IMR-90 (cell line): Measurements from ENCODE around the gene SOX11. TPM values are rescaled to one million over a fixed set of nuclear protein-coding genes. Genes with fewer than 3 reads are reported as not detected.

ENCODE experiments used
- ATAC-seq: fragments of 200-7000 bp; cut with Tn5 transposase; 2 replicates; pipeline ENCODE4 v1.9.1; 2020; ENCODE audit warnings: low read depth, mild to moderate bottlenecking, moderate library complexity
- BruUV-seq: library from RNA; stranded (reverse); fragments of 400-500 nt; replicated peaks from 2 replicates; lab custom pipeline; 2021; lab: Mats Ljungman, UMichigan
- CTCF ChIA-PET: fragments of 300-600 bp; formaldehyde crosslinking; extraction: SDS; loops from one replicate; lab custom pipeline; 2021; ENCODE audit warnings: antibody characterized with exemption; lab: Yijun Ruan, JAX
- POLR2A ChIA-PET: fragments of 300-600 bp; sonication (Branson Sonifier 250); formaldehyde crosslinking; loops from one replicate; lab custom pipeline; 2022; ENCODE audit warnings: antibody characterized with exemption; ENCODE audit not compliant: unreplicated experiment; lab: Charles Lee
- DNase-seq: peaks from one replicate; pipeline ENCODE4 v3.0.0; 2013
- H2AFZ ChIP-seq: replicated peaks from 2 replicates; pipeline ENCODE3; 2013; ENCODE audit warnings: low read length, mild to moderate bottlenecking; ENCODE audit not compliant: poor library complexity
- H2AK5ac ChIP-seq: 2 replicates; pipeline ENCODE4 v1.6.1; 2013; ENCODE audit warnings: low read depth, low read length, inconsistent platforms
- H2AK9ac ChIP-seq: replicated peaks from 2 replicates; pipeline ENCODE3; 2013; ENCODE audit warnings: mild to moderate bottlenecking, low read depth, low read length, moderate library complexity; ENCODE audit not compliant: poor library complexity
- H2BK120ac ChIP-seq: 2 replicates; pipeline ENCODE4 v1.6.1; 2013; ENCODE audit warnings: low read depth, low read length, inconsistent platforms
- H2BK15ac ChIP-seq: 3 replicates; pipeline ENCODE4 v1.6.1; 2013; ENCODE audit warnings: low read depth, low read length, inconsistent platforms
- H2BK20ac ChIP-seq: 2 replicates; pipeline ENCODE4 v1.6.1; 2013; ENCODE audit warnings: low read depth, mild to moderate bottlenecking, inconsistent platforms, low read length, moderate library complexity
- H2BK5ac ChIP-seq: 2 replicates; pipeline ENCODE4 v1.6.1; 2013; ENCODE audit warnings: mild to moderate bottlenecking, low read depth, low read length, inconsistent platforms; ENCODE audit not compliant: poor library complexity, severe bottlenecking
- H3K14ac ChIP-seq: replicated peaks from 2 replicates; pipeline ENCODE4 v1.6.1; 2013; ENCODE audit warnings: low read depth, low read length, inconsistent platforms
- H3K18ac ChIP-seq: 2 replicates; pipeline ENCODE4 v1.6.1; 2013; ENCODE audit warnings: low read depth, low read length, control low read depth
- H3K23ac ChIP-seq: 2 replicates; pipeline ENCODE4 v1.6.1; 2013; ENCODE audit warnings: low read depth, low read length, inconsistent platforms
- H3K27ac ChIP-seq: 2 replicates; pipeline ENCODE4 v1.5.1; 2013; ENCODE audit warnings: mild to moderate bottlenecking, control low read depth, low read length; ENCODE audit not compliant: insufficient read depth
- H3K27me3 ChIP-seq: 2 replicates; pipeline ENCODE4 v1.6.1; 2013; ENCODE audit warnings: low read length; ENCODE audit not compliant: control insufficient read depth, insufficient read depth
- H3K36me3 ChIP-seq: 2 replicates; pipeline ENCODE4 v1.6.1; 2013; ENCODE audit warnings: low read length, mixed read lengths; ENCODE audit not compliant: control insufficient read depth, insufficient read depth
- H3K4ac ChIP-seq: 2 replicates; pipeline ENCODE4 v1.6.1; 2013; ENCODE audit warnings: low read depth, low read length, inconsistent platforms
- H3K4me1 ChIP-seq: 2 replicates; pipeline ENCODE4 v1.6.1; 2013; ENCODE audit warnings: low read length, mixed read lengths; ENCODE audit not compliant: control insufficient read depth, insufficient read depth
- H3K4me2 ChIP-seq: 2 replicates; pipeline ENCODE4 v1.6.1; 2013; ENCODE audit warnings: low read depth, mild to moderate bottlenecking, control low read depth, low read length, moderate library complexity
- H3K4me3 ChIP-seq: 2 replicates; pipeline ENCODE4 v1.5.1; 2013; ENCODE audit warnings: low read depth, mild to moderate bottlenecking, control low read depth, low read length, moderate library complexity; ENCODE audit not compliant: insufficient read depth
- H3K56ac ChIP-seq: 2 replicates; pipeline ENCODE4 v1.6.1; 2013; ENCODE audit warnings: low read length, inconsistent platforms; ENCODE audit not compliant: insufficient read depth; ENCODE audit errors: extremely low read depth
- H3K79me1 ChIP-seq, 2 experiments: 2 replicates each; pipeline ENCODE4 v1.6.1; 2013; ENCODE audit warnings: low read length in 2 of 2, inconsistent platforms in 1 of 2, low read depth in 1 of 2
- H3K9ac ChIP-seq: 2 replicates; pipeline ENCODE4 v1.6.1; 2013; ENCODE audit warnings: low read depth, low read length, control low read depth
- H3K9me1 ChIP-seq: 2 replicates; pipeline ENCODE4 v1.6.1; 2013; ENCODE audit warnings: low read length, inconsistent platforms; ENCODE audit not compliant: insufficient read depth
- H3K9me3 ChIP-seq: 2 replicates; pipeline ENCODE4 v1.6.1; 2013; ENCODE audit warnings: low read length; ENCODE audit not compliant: control insufficient read depth, insufficient read depth
- H4K20me1 ChIP-seq: 2 replicates; pipeline ENCODE4 v1.6.1; 2013; ENCODE audit warnings: low read length, inconsistent platforms; ENCODE audit not compliant: insufficient read depth
- H4K5ac ChIP-seq: 2 replicates; pipeline ENCODE4 v1.6.1; 2013; ENCODE audit warnings: mild to moderate bottlenecking, low read depth, low read length, control low read depth
- H4K8ac ChIP-seq, 2 experiments: 2 replicates each; pipeline ENCODE4 v1.6.1; 2013; ENCODE audit warnings: low read depth in 2 of 2, low read length in 2 of 2, control low read depth in 1 of 2, inconsistent platforms in 1 of 2
- H4K91ac ChIP-seq: 2 replicates; pipeline ENCODE4 v1.6.1; 2013; ENCODE audit warnings: low read depth, low read length, inconsistent platforms; ENCODE audit not compliant: insufficient read depth
- BHLHE40 ChIP-seq: fragments of 150-350 bp; IDR thresholded peaks from 2 replicates; pipeline ENCODE4 v1.6.1; 2016; ENCODE audit warnings: mild to moderate bottlenecking, low read depth, low read length
- FOS ChIP-seq: fragments of 150-350 bp; IDR thresholded peaks from 2 replicates; pipeline ENCODE4 v1.6.1; 2016; ENCODE audit warnings: low read depth, low read length
- MAFK ChIP-seq: IDR thresholded peaks from 2 replicates; pipeline ENCODE4 v1.6.1; 2012; ENCODE audit warnings: low read depth, low read length, improper control_type of control experiment
- MXI1 ChIP-seq: IDR thresholded peaks from 2 replicates; pipeline ENCODE4 v1.6.1; 2012; ENCODE audit warnings: low read depth, mild to moderate bottlenecking, low read length, moderate library complexity, borderline replicate concordance
- NFE2L2 ChIP-seq: fragments of 150-350 bp; IDR thresholded peaks from 2 replicates; pipeline ENCODE4 v1.6.1; 2016; ENCODE audit warnings: low read depth, mild to moderate bottlenecking, low read length
- POLR2A ChIP-seq: IDR thresholded peaks from 2 replicates; pipeline ENCODE4 v1.6.1; 2012; ENCODE audit warnings: mild to moderate bottlenecking, low read depth, low read length
- RAD21 ChIP-seq: IDR thresholded peaks from 2 replicates; pipeline ENCODE4 v1.6.1; 2012; ENCODE audit warnings: low read length, improper control_type of control experiment
- WGBS, 2 experiments: methylation state at CpG; one replicate each; pipeline versions ENCODE4 v1.1.5 to v1.1.7; 2013; ENCODE audit warnings: missing lambda C conversion rate in 2 of 2; ENCODE audit not compliant: insufficient read length in 1 of 2; ENCODE audit errors: extremely low coverage in 2 of 2; 5-methylcytosine and 5-hydroxymethylcytosine counted together
- dilution Hi-C: fragments of 300-500 bp; cut with HindIII; formaldehyde crosslinking; loops from one replicate; pipeline ENCODE4 v1.14.3; 2018; ENCODE audit warnings: low sequenced_read_pairs; ENCODE audit not compliant: unreplicated experiment
- in situ Hi-C: fragments of 300-500 bp; cut with MboI; formaldehyde crosslinking; loops from 3 replicates; pipeline ENCODE4 v1.14.3; 2019; ENCODE audit warnings: low sequenced_read_pairs, inconsistent platforms, mixed read lengths
- intact Hi-C: fragments of 100-400 bp; cut with micrococcal nuclease; formaldehyde crosslinking; loops from 2 replicates; pipeline ENCODE4 v1.10.0; 2022
- polyA plus RNA-seq, 3 experiments: library from polyadenylated mRNA; depleted of rRNA; stranded (reverse); fragments of >200 nt; gene quantifications; 2 replicates each; pipeline ENCODE4 v1.2.3, GENCODE V29; 2012; ENCODE audit warnings: low replicate concordance in 1 of 3
- total RNA-seq: library from RNA; depleted of rRNA; stranded (reverse); fragments of >200 nt; gene quantifications from 2 replicates; pipeline ENCODE4 v1.2.3, GENCODE V29; 2012
- TF ChIP-seq, protein P1 (sequence below): fragments of 150-350 bp; IDR thresholded peaks from 2 replicates; pipeline ENCODE4 v1.6.1; 2017; ENCODE audit warnings: mild to moderate bottlenecking, antibody characterized with exemption, low read length, low read depth
- TF ChIP-seq, protein P2 (sequence below): fragments of 150-350 bp; IDR thresholded peaks from 2 replicates; pipeline ENCODE4 v1.6.1; 2016; ENCODE audit warnings: low read depth, mild to moderate bottlenecking, low read length, moderate library complexity, borderline replicate concordance

Gene SOX11
- total and polyA plus RNA-seq, 2 of the 4 experiments (the other 2 are of a cell fraction), result 1.9 to 2.2 TPM

- DNase-seq (no peak), ATAC-seq (no peak)
- TF ChIP-seq BHLHE40 (no peak), POLR2A (no peak), MAFK (no peak), MXI1 (no peak), RAD21 (no peak), NFE2L2 (no peak), FOS (no peak)
- TF ChIP-seq, protein P1, sequence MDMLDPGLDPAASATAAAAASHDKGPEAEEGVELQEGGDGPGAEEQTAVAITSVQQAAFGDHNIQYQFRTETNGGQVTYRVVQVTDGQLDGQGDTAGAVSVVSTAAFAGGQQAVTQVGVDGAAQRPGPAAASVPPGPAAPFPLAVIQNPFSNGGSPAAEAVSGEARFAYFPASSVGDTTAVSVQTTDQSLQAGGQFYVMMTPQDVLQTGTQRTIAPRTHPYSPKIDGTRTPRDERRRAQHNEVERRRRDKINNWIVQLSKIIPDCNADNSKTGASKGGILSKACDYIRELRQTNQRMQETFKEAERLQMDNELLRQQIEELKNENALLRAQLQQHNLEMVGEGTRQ, result no peak
- TF ChIP-seq, protein P2, sequence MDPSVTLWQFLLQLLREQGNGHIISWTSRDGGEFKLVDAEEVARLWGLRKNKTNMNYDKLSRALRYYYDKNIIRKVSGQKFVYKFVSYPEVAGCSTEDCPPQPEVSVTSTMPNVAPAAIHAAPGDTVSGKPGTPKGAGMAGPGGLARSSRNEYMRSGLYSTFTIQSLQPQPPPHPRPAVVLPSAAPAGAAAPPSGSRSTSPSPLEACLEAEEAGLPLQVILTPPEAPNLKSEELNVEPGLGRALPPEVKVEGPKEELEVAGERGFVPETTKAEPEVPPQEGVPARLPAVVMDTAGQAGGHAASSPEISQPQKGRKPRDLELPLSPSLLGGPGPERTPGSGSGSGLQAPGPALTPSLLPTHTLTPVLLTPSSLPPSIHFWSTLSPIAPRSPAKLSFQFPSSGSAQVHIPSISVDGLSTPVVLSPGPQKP, result no peak
- Histone ChIP-seq H3K9me3 (no peaks in the 10 kb centered on the region), H3K4me1 (peaks cover 3% of the 10 kb centered on the region; the same call in 1 of the 2 replicates), H3K14ac (no peak overlapping the region), H2BK120ac (no peak overlapping the region), H2BK15ac (no peak overlapping the region), H3K36me3 (no peaks in the 10 kb centered on the region), H3K4me3 (no peak overlapping the region), H4K91ac (no peak overlapping the region), H2AK9ac (no peak overlapping the region), H2AFZ (no peak overlapping the region), H3K9me1 (no peaks in the 10 kb centered on the region), H4K8ac (no peak overlapping the region), H2BK20ac (no peak overlapping the region), H4K20me1 (peaks cover 12% of the 10 kb centered on the region; the same call in 1 of the 2 replicates), H3K79me1 (peaks cover 0 to 4% of the 10 kb centered on the region in 2 experiments; a peak in 2 of 4 replicates), H2BK5ac (no peak overlapping the region), H3K4me2 (peak overlapping the region; percentile 80; the same call in 1 of the 2 replicates), H3K56ac (no peak overlapping the region), H3K18ac (no peak overlapping the region), H3K27me3 (no peaks in the 10 kb centered on the region), H2AK5ac (no peak overlapping the region), H3K27ac (no peak overlapping the region), H3K23ac (no peak overlapping the region), H3K9ac (peak overlapping the region; percentile 19; the same call in 1 of the 2 replicates), H4K5ac (no peak overlapping the region), H3K4ac (no peak overlapping the region)
- POLR2A ChIA-PET, result no interaction called here
- dilution Hi-C loops (no loop called here), intact Hi-C loops (loop anchor here (5.0 kb wide), 1 partner anchor 493 kb away; no protein-coding TSS in a partner anchor), in situ Hi-C loops (no loop called here)
- no TSS peak for BruUV-seq
- WGBS, 2 experiments, result no CpG with 5 or more reads among the region's 8 CpGs
- CTCF ChIA-PET, result no interaction called here
Observed at GRCh38 chr2:5689750-5690149, 2.4 kb upstream of the SOX11 start.
